ENCODE results near the gene TPK1. TPM values are rescaled to one million over a fixed set of nuclear protein-coding genes. Genes with fewer than 3 reads are reported as not detected.

TPK1 gene
- polyA plus RNA-seq, 1 donor from 2014 or later, result 3.5 TPM

- H3F3A ChIP-seq (ENCODE audit: insufficient read depth, low read length, poor library complexity, severe bottlenecking), result no peaks in the 10 kb centered on the region
- H3K36me3 ChIP-seq (ENCODE audit: insufficient read depth, low read length), result no peaks in the 10 kb centered on the region
- H3K9me2 ChIP-seq (ENCODE audit: insufficient read depth, low read length), result no peaks in the 10 kb centered on the region
- H2AFZ ChIP-seq (ENCODE audit: low read depth, low read length), result no peak overlapping the region
- H3K4me3 ChIP-seq (ENCODE audit: low read length), result no peak overlapping the region
- no peak for TF ChIP-seq EZH2 (IDR thresholded peaks at IDR 0.05; ENCODE audit: borderline replicate concordance, insufficient read depth, low read length, poor library complexity, severe bottlenecking)
- no peak for TF ChIP-seq SMC3 (conservative IDR thresholded peaks at IDR 0.05; ENCODE audit: poor library complexity)
- no peak for TF ChIP-seq EP300 (conservative IDR thresholded peaks at IDR 0.05; ENCODE audit: poor library complexity, severe bottlenecking)
- no peak for TF ChIP-seq REST (IDR thresholded peaks at IDR 0.05; ENCODE audit: borderline replicate concordance)
- no peak for TF ChIP-seq CTCF (IDR thresholded peaks at IDR 0.05; ENCODE audit: poor library complexity, severe bottlenecking)
- no peak for TF ChIP-seq POLR2AphosphoS5 (IDR thresholded peaks at IDR 0.05)
- no peak for TF ChIP-seq TAF1 (IDR thresholded peaks at IDR 0.05; ENCODE audit: low read depth)
- TF ChIP-seq MXI1 (conservative IDR thresholded peaks at IDR 0.05; ENCODE audit: poor library complexity, severe bottlenecking), result no peak
- TF ChIP-seq RAD21 (conservative IDR thresholded peaks at IDR 0.05), result no peak
- H3K27ac ChIP-seq (ENCODE audit: low read length), result no peak overlapping the region
- H3K9me3 ChIP-seq (ENCODE audit: low read length), result no peaks in the 10 kb centered on the region
- no peak overlapping the region for H3K9ac ChIP-seq (ENCODE audit: low read length)
- no peaks in the 10 kb centered on the region for H4K20me1 ChIP-seq (ENCODE audit: insufficient read depth)
- H3K27me3 ChIP-seq (ENCODE audit: insufficient read depth, low read depth, low read length), result no peaks in the 10 kb centered on the region
- H3K79me2 ChIP-seq (replicated peaks; ENCODE audit: insufficient read depth, low read length), result no peaks in the 10 kb centered on the region
- no peak overlapping the region for H3K4me2 ChIP-seq (ENCODE audit: low read length)
These were observed 167.3 kb downstream of the TPK1 start for GRCh38 chr7:144668503-144668902.

GRCh38 chr7:144665689-144666381 is 170.0 kb downstream of the TPK1 start:
- Histone ChIP-seq H3K27me3 (ENCODE audit: insufficient read depth, low read depth, low read length) (no peaks in the 10 kb centered on the region), H3K4me3 (ENCODE audit: low read length) (no peak overlapping the region), H4K20me1 (ENCODE audit: insufficient read depth) (no peaks in the 10 kb centered on the region), H3K4me2 (ENCODE audit: low read length) (no peak overlapping the region), H3K79me2 (replicated peaks; ENCODE audit: insufficient read depth, low read length) (no peaks in the 10 kb centered on the region), H3F3A (ENCODE audit: insufficient read depth, low read length, poor library complexity, severe bottlenecking) (no peaks in the 10 kb centered on the region), H3K27ac (ENCODE audit: low read length) (peak overlapping the region; percentile 1), H2AFZ (ENCODE audit: low read depth, low read length) (no peak overlapping the region), H3K9me2 (ENCODE audit: insufficient read depth, low read length) (no peaks in the 10 kb centered on the region), H3K9ac (ENCODE audit: low read length) (no peak overlapping the region), H3K9me3 (ENCODE audit: low read length) (no peaks in the 10 kb centered on the region), H3K36me3 (ENCODE audit: insufficient read depth, low read length) (no peaks in the 10 kb centered on the region)
- TF ChIP-seq CTCF (IDR thresholded peaks at IDR 0.05; ENCODE audit: poor library complexity, severe bottlenecking), result no peak
- TF ChIP-seq MXI1 (conservative IDR thresholded peaks at IDR 0.05; ENCODE audit: poor library complexity, severe bottlenecking), result no peak
- TF ChIP-seq REST (IDR thresholded peaks at IDR 0.05; ENCODE audit: borderline replicate concordance), result peak; percentile 15
- no peak for TF ChIP-seq POLR2AphosphoS5 (IDR thresholded peaks at IDR 0.05)
- no peak for TF ChIP-seq TAF1 (IDR thresholded peaks at IDR 0.05; ENCODE audit: low read depth)
- no peak for TF ChIP-seq SMC3 (conservative IDR thresholded peaks at IDR 0.05; ENCODE audit: poor library complexity)
- no peak for TF ChIP-seq RAD21 (conservative IDR thresholded peaks at IDR 0.05)
- no peak for TF ChIP-seq EZH2 (IDR thresholded peaks at IDR 0.05; ENCODE audit: borderline replicate concordance, insufficient read depth, low read length, poor library complexity, severe bottlenecking)
